Measurements from ENCODE around the gene PRMT9. TPM values are rescaled to one million over a fixed set of nuclear protein-coding genes. Genes with fewer than 3 reads are reported as not detected.
A peak's percentile ranks its signal among the peaks of the same experiment; 100 is the strongest.

Gene PRMT9
- total and polyA plus RNA-seq, 9 of the 15 experiments (the other 6 are each of a cell fraction or from before 2014, with no cell fraction given), result 3.5 to 15.6 (median 7.2) TPM

DNA sequence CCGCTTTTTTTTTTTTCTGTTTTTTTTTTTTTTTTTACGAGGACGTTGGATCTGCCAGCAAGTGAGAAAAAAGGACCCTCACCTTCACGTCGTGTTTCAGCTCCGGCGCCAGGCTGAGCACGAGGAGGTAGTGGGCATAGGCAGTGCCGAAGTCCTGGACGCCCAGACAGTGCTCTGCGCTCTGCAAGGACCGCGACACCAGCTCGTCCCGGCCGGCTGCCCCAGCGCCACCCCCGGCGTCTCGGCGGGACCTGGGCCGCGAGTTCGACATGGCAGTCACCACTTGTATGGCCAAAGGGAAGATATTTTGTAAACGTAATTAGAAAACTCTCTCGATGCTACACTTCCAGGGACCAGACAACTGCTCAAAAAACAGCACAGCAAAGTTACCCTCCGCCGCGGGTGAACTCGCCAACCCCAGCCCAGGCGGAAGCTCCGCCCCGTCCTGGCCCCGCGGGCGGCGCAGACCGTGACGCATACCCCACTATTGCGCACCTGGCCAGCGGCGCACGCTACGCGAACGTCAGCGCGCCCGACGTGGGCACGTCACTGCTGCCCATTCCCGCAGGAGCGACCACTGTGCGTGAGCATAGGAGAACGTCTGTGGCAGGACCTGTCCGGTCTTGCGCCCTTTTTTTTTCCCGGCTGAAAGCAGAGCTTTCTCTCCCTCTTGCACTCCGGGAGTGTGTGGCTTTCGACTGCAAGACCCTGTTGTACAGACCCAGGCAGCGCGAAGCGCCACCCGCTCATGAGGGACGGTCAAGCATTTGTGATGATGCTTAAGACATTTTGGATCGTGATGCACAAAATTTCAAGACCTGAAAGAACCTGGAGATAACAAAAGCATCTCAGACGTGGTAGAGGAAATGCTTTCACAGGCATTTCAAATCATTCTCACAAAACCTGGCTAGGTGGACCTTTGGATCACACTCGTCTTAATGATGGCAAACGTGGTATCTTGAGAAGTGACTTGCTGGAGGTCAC is at the start of gene PRMT9 (continued):
- no peak for TF ChIP-seq ATF4 (CRISPR knock-in tag; IDR thresholded peaks at IDR 0.05)
- no peak; the same call in 1 of the 2 replicates for TF ChIP-seq ARID2 (IDR thresholded peaks at IDR 0.05)
- 0 out of 2 replicates have a peak, but pooled peaks have one; percentile 8 for TF ChIP-seq NR2C1 (IDR thresholded peaks at IDR 0.05)
- no peak for TF ChIP-seq NR2C1 (tag; IDR thresholded peaks at IDR 0.05)
- TF ChIP-seq, protein P1, sequence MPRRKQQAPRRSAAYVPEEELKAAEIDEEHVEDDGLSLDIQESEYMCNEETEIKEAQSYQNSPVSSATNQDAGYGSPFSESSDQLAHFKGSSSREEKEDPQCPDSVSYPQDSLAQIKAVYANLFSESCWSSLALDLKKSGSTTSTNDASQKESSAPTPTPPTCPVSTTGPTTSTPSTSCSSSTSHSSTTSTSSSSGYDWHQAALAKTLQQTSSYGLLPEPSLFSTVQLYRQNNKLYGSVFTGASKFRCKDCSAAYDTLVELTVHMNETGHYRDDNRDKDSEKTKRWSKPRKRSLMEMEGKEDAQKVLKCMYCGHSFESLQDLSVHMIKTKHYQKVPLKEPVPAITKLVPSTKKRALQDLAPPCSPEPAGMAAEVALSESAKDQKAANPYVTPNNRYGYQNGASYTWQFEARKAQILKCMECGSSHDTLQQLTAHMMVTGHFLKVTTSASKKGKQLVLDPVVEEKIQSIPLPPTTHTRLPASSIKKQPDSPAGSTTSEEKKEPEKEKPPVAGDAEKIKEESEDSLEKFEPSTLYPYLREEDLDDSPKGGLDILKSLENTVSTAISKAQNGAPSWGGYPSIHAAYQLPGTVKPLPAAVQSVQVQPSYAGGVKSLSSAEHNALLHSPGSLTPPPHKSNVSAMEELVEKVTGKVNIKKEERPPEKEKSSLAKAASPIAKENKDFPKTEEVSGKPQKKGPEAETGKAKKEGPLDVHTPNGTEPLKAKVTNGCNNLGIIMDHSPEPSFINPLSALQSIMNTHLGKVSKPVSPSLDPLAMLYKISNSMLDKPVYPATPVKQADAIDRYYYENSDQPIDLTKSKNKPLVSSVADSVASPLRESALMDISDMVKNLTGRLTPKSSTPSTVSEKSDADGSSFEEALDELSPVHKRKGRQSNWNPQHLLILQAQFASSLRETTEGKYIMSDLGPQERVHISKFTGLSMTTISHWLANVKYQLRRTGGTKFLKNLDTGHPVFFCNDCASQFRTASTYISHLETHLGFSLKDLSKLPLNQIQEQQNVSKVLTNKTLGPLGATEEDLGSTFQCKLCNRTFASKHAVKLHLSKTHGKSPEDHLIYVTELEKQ (CRISPR knock-in tag; IDR thresholded peaks at IDR 0.05), result no peak
- no peak for TF ChIP-seq TCFL5 (CRISPR knock-in tag; conservative IDR thresholded peaks at IDR 0.05)
- TF ChIP-seq MAFF (IDR thresholded peaks at IDR 0.05; ENCODE audit: low read length), result no peak
- TF ChIP-seq, protein P2, sequence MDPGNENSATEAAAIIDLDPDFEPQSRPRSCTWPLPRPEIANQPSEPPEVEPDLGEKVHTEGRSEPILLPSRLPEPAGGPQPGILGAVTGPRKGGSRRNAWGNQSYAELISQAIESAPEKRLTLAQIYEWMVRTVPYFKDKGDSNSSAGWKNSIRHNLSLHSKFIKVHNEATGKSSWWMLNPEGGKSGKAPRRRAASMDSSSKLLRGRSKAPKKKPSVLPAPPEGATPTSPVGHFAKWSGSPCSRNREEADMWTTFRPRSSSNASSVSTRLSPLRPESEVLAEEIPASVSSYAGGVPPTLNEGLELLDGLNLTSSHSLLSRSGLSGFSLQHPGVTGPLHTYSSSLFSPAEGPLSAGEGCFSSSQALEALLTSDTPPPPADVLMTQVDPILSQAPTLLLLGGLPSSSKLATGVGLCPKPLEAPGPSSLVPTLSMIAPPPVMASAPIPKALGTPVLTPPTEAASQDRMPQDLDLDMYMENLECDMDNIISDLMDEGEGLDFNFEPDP (CRISPR knock-in tag; IDR thresholded peaks at IDR 0.05), result no peak
- TF ChIP-seq ZNF639 (CRISPR knock-in tag; conservative IDR thresholded peaks at IDR 0.05 in 1 of 2, IDR thresholded peaks at IDR 0.05 in 1 of 2), result peak in 1 of 2 experiments; percentile 59; a peak in 1 of 4 replicates
- peak; percentile 80 for TF ChIP-seq PHF20 (IDR thresholded peaks at IDR 0.05; ENCODE audit: partially characterized antibody)
- no peak for TF ChIP-seq RFX7 (CRISPR knock-in tag; IDR thresholded peaks at IDR 0.05)
- TF ChIP-seq NFRKB (IDR thresholded peaks at IDR 0.05; ENCODE audit: low read depth), result no peak
- TF ChIP-seq, protein P3, sequence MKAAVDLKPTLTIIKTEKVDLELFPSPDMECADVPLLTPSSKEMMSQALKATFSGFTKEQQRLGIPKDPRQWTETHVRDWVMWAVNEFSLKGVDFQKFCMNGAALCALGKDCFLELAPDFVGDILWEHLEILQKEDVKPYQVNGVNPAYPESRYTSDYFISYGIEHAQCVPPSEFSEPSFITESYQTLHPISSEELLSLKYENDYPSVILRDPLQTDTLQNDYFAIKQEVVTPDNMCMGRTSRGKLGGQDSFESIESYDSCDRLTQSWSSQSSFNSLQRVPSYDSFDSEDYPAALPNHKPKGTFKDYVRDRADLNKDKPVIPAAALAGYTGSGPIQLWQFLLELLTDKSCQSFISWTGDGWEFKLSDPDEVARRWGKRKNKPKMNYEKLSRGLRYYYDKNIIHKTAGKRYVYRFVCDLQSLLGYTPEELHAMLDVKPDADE (conservative IDR thresholded peaks at IDR 0.05; ENCODE audit: control insufficient read depth, low read depth, low read length), result no peak
- TF ChIP-seq ZNF263 (CRISPR knock-in tag; IDR thresholded peaks at IDR 0.05; ENCODE audit: borderline replicate concordance), result no peak
- no peak for TF ChIP-seq MTA2 (IDR thresholded peaks at IDR 0.05; ENCODE audit: low read depth)
- no peak for TF ChIP-seq IFI16 (CRISPR knock-in tag; IDR thresholded peaks at IDR 0.05)
- TF ChIP-seq YY1 (IDR thresholded peaks at IDR 0.05; ENCODE audit: borderline replicate concordance in 1 of 3, control insufficient read depth in 1 of 3, extremely low read depth in 1 of 3, insufficient read depth in 3 of 3, insufficient read length in 1 of 3, insufficient replicate concordance in 2 of 3, low read depth in 1 of 3, low read length in 2 of 3), result peak in 1 of 3 experiments; percentile 10
- no peak for TF ChIP-seq LARP7 (IDR thresholded peaks at IDR 0.05)

All from K562 (cell line).